ENCODE data around the gene PPM1E.

Gene PPM1E

GRCh38 chr17:58865301-58865700 lies 109.6 kb downstream of the PPM1E start:
- Histone ChIP-seq H3K9ac (ENCODE audit: insufficient read length, low read depth) (no peak overlapping the region), H3K27me3 (ENCODE audit: insufficient read depth, insufficient read length) (no peaks in the 10 kb centered on the region)
- DNase-seq (ENCODE audit: low read depth, low spot score) = no peak

GRCh38 chr17:58870747-58871146 lies 115.1 kb downstream of the PPM1E start:
- no peaks in the 10 kb centered on the region for H3K9me3 ChIP-seq (ENCODE audit: insufficient read depth, low read length)
- H3K4me1 ChIP-seq (ENCODE audit: insufficient read depth, insufficient read length) = no peaks in the 10 kb centered on the region
- H3K27me3 ChIP-seq (ENCODE audit: insufficient read depth, insufficient read length) = no peaks in the 10 kb centered on the region
- no peaks in the 10 kb centered on the region for H3K36me3 ChIP-seq (ENCODE audit: insufficient read depth, insufficient read length, low read length)
- DNase-seq (ENCODE audit: low read depth, low spot score) = no peak
- no peak overlapping the region for H3K4me3 ChIP-seq (ENCODE audit: insufficient read length, low read depth)
- no peak overlapping the region for H3K9ac ChIP-seq (ENCODE audit: insufficient read length, low read depth)
- TF ChIP-seq SUZ12 (IDR thresholded peaks at IDR 0.05; ENCODE audit: extremely low read depth, insufficient read depth, insufficient read length) = no peak
- TF ChIP-seq YY1 (IDR thresholded peaks at IDR 0.05; ENCODE audit: insufficient read depth, insufficient read length) = no peak
- no peak for TF ChIP-seq ZNF274 (IDR thresholded peaks at IDR 0.05; ENCODE audit: low read depth, low read length)

More at GRCh38 chr17:58865301-58865700, 109.6 kb downstream of the PPM1E start:
- no peak for TF ChIP-seq SUZ12 (IDR thresholded peaks at IDR 0.05; ENCODE audit: extremely low read depth, insufficient read depth, insufficient read length)
- no peak for TF ChIP-seq ZNF274 (IDR thresholded peaks at IDR 0.05; ENCODE audit: low read depth, low read length)
- no peak for TF ChIP-seq YY1 (IDR thresholded peaks at IDR 0.05; ENCODE audit: insufficient read depth, insufficient read length)
- Histone ChIP-seq H3K4me1 (ENCODE audit: insufficient read depth, insufficient read length) (no peaks in the 10 kb centered on the region), H3K9me3 (ENCODE audit: insufficient read depth, low read length) (no peaks in the 10 kb centered on the region), H3K36me3 (ENCODE audit: insufficient read depth, insufficient read length, low read length) (no peaks in the 10 kb centered on the region), H3K4me3 (ENCODE audit: insufficient read length, low read depth) (no peak overlapping the region)

GRCh38 chr17:58873926-58874325 lies 118.3 kb downstream of the PPM1E start:
- no peak overlapping the region for H3K4me3 ChIP-seq (ENCODE audit: insufficient read length, low read depth)
- H3K27me3 ChIP-seq (ENCODE audit: insufficient read depth, insufficient read length) = no peaks in the 10 kb centered on the region
- TF ChIP-seq YY1 (IDR thresholded peaks at IDR 0.05; ENCODE audit: insufficient read depth, insufficient read length) = no peak
- no peak for TF ChIP-seq ZNF274 (IDR thresholded peaks at IDR 0.05; ENCODE audit: low read depth, low read length)
- no peak for TF ChIP-seq SUZ12 (IDR thresholded peaks at IDR 0.05; ENCODE audit: extremely low read depth, insufficient read depth, insufficient read length)
- no peaks in the 10 kb centered on the region for H3K9me3 ChIP-seq (ENCODE audit: insufficient read depth, low read length)
- no peak overlapping the region for H3K9ac ChIP-seq (ENCODE audit: insufficient read length, low read depth)
- no peaks in the 10 kb centered on the region for H3K4me1 ChIP-seq (ENCODE audit: insufficient read depth, insufficient read length)
- H3K36me3 ChIP-seq (ENCODE audit: insufficient read depth, insufficient read length, low read length) = no peaks in the 10 kb centered on the region
- no peak for DNase-seq (ENCODE audit: low read depth, low spot score)

DNA sequence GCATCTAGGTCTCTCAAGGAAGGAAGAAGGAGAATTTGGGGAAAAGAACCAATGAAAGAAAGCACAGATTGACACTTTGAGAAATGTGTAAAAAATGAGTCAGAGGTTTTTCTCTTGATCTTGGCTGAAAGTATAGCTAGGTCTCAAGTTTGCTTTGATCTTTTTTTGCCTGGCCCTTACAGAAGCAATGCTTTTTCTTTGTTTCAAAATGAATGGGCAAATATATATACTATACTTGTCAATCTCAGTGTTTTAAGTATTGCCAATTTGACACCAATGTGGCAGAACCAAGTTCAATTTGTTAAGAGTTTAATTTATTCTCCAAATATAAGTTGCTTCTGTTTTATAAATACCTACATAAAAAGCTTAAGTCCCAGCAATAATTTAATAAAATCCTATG lies 119.6 kb downstream of the PPM1E start:
- no peak for DNase-seq (ENCODE audit: low read depth, low spot score)
- no peaks in the 10 kb centered on the region for H3K9me3 ChIP-seq (ENCODE audit: insufficient read depth, low read length)
- H3K4me1 ChIP-seq (ENCODE audit: insufficient read depth, insufficient read length) = no peaks in the 10 kb centered on the region
- no peak overlapping the region for H3K9ac ChIP-seq (ENCODE audit: insufficient read length, low read depth)
- H3K4me3 ChIP-seq (ENCODE audit: insufficient read length, low read depth) = no peak overlapping the region
- no peaks in the 10 kb centered on the region for H3K36me3 ChIP-seq (ENCODE audit: insufficient read depth, insufficient read length, low read length)
- H3K27me3 ChIP-seq (ENCODE audit: insufficient read depth, insufficient read length) = no peaks in the 10 kb centered on the region
- TF ChIP-seq SUZ12 (IDR thresholded peaks at IDR 0.05; ENCODE audit: extremely low read depth, insufficient read depth, insufficient read length) (no peak), ZNF274 (IDR thresholded peaks at IDR 0.05; ENCODE audit: low read depth, low read length) (no peak)

DNA sequence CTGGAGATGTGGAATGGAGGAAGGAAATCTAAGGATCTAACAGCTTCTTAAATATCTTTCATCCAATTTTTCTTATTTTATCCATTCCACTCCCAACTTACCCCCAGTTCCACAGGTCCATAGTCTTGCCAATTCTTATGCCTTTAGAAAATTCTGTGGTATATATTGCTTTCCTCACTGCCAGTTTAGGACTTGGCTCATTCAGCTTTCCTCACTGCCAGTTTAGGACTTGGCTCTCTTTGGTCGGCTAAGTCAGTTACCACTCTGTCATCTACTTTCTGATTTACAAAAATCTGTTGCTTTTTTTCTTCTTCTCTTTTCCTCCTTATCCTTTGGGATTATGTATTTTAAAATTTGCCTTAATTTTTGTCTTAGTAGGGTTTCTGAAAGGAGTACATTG lies 128.5 kb downstream of the PPM1E start:
- H3K4me3 ChIP-seq (ENCODE audit: insufficient read length, low read depth) = no peak overlapping the region
- TF ChIP-seq YY1 (IDR thresholded peaks at IDR 0.05; ENCODE audit: insufficient read depth, insufficient read length) (no peak), ZNF274 (IDR thresholded peaks at IDR 0.05; ENCODE audit: low read depth, low read length) (no peak), SUZ12 (IDR thresholded peaks at IDR 0.05; ENCODE audit: extremely low read depth, insufficient read depth, insufficient read length) (no peak)
- H3K36me3 ChIP-seq (ENCODE audit: insufficient read depth, insufficient read length, low read length) = no peaks in the 10 kb centered on the region
- H3K4me1 ChIP-seq (ENCODE audit: insufficient read depth, insufficient read length) = no peaks in the 10 kb centered on the region
- no peaks in the 10 kb centered on the region for H3K9me3 ChIP-seq (ENCODE audit: insufficient read depth, low read length)
- H3K27me3 ChIP-seq (ENCODE audit: insufficient read depth, insufficient read length) = no peaks in the 10 kb centered on the region
- no peak overlapping the region for H3K9ac ChIP-seq (ENCODE audit: insufficient read length, low read depth)
- no peak for DNase-seq (ENCODE audit: low read depth, low spot score)

GRCh38 chr17:58886514-58886913 lies 130.9 kb downstream of the PPM1E start:
- H3K36me3 ChIP-seq (ENCODE audit: insufficient read depth, insufficient read length, low read length) = no peaks in the 10 kb centered on the region
- no peak overlapping the region for H3K4me3 ChIP-seq (ENCODE audit: insufficient read length, low read depth)
- peaks cover 6% of the 10 kb centered on the region for H3K9me3 ChIP-seq (ENCODE audit: insufficient read depth, low read length)
- no peaks in the 10 kb centered on the region for H3K27me3 ChIP-seq (ENCODE audit: insufficient read depth, insufficient read length)
- TF ChIP-seq YY1 (IDR thresholded peaks at IDR 0.05; ENCODE audit: insufficient read depth, insufficient read length) = no peak
- TF ChIP-seq SUZ12 (IDR thresholded peaks at IDR 0.05; ENCODE audit: extremely low read depth, insufficient read depth, insufficient read length) = no peak
- no peak for TF ChIP-seq ZNF274 (IDR thresholded peaks at IDR 0.05; ENCODE audit: low read depth, low read length)
- H3K9ac ChIP-seq (ENCODE audit: insufficient read length, low read depth) = no peak overlapping the region
- no peaks in the 10 kb centered on the region for H3K4me1 ChIP-seq (ENCODE audit: insufficient read depth, insufficient read length)
- no peak for DNase-seq (ENCODE audit: low read depth, low spot score)

- Histone ChIP-seq H3K36me3 (ENCODE audit: insufficient read depth, insufficient read length, low read length) (no peaks in the 10 kb centered on the region), H3K27me3 (ENCODE audit: insufficient read depth, insufficient read length) (no peaks in the 10 kb centered on the region), H3K4me3 (ENCODE audit: insufficient read length, low read depth) (no peak overlapping the region), H3K9ac (ENCODE audit: insufficient read length, low read depth) (no peak overlapping the region), H3K4me1 (ENCODE audit: insufficient read depth, insufficient read length) (no peaks in the 10 kb centered on the region), H3K9me3 (ENCODE audit: insufficient read depth, low read length) (peaks cover 6% of the 10 kb centered on the region)
- DNase-seq (ENCODE audit: low read depth, low spot score) = no peak
- TF ChIP-seq ZNF274 (IDR thresholded peaks at IDR 0.05; ENCODE audit: low read depth, low read length) (no peak), YY1 (IDR thresholded peaks at IDR 0.05; ENCODE audit: insufficient read depth, insufficient read length) (no peak), SUZ12 (IDR thresholded peaks at IDR 0.05; ENCODE audit: extremely low read depth, insufficient read depth, insufficient read length) (no peak)
These were observed 134.3 kb downstream of the PPM1E start for GRCh38 chr17:58889928-58890327.

DNA sequence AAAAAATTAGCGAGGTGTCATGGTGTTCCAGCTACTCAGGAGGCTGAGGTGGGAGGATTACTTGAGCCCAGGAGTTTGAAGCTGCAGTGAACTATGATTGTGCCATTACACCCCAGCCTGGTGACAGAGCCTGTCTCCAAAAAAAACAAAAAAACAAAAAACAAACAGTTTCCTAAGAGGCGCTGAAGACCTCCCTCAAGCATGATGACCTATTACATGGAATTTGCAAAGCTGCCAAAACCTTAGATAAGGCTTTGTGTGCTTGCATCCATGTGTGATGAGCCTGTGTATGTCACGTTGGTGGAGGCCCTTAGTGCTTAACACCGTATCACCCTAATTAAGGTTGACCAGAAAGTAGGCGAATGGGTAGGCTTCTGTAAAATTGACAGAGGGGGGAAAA lies 143.5 kb downstream of the PPM1E start:
- Histone ChIP-seq H3K4me3 (ENCODE audit: insufficient read length, low read depth) (no peak overlapping the region), H3K9ac (ENCODE audit: insufficient read length, low read depth) (no peak overlapping the region), H3K9me3 (ENCODE audit: insufficient read depth, low read length) (peaks cover 17% of the 10 kb centered on the region; the same call in 1 of the 2 replicates), H3K36me3 (ENCODE audit: insufficient read depth, insufficient read length, low read length) (no peaks in the 10 kb centered on the region), H3K27me3 (ENCODE audit: insufficient read depth, insufficient read length) (no peaks in the 10 kb centered on the region), H3K4me1 (ENCODE audit: insufficient read depth, insufficient read length) (no peaks in the 10 kb centered on the region)
- no peak for TF ChIP-seq SUZ12 (IDR thresholded peaks at IDR 0.05; ENCODE audit: extremely low read depth, insufficient read depth, insufficient read length)
- TF ChIP-seq ZNF274 (IDR thresholded peaks at IDR 0.05; ENCODE audit: low read depth, low read length) = no peak
- no peak for TF ChIP-seq YY1 (IDR thresholded peaks at IDR 0.05; ENCODE audit: insufficient read depth, insufficient read length)
- DNase-seq (ENCODE audit: low read depth, low spot score) = no peak

Data from NT2/D1 (cell line).